Measurements from ENCODE around the gene CTTNBP2NL.

Gene CTTNBP2NL

GRCh38 chr1:112454316-112454715 lies 58.3 kb downstream of the CTTNBP2NL start:
- TF ChIP-seq, protein P1, sequence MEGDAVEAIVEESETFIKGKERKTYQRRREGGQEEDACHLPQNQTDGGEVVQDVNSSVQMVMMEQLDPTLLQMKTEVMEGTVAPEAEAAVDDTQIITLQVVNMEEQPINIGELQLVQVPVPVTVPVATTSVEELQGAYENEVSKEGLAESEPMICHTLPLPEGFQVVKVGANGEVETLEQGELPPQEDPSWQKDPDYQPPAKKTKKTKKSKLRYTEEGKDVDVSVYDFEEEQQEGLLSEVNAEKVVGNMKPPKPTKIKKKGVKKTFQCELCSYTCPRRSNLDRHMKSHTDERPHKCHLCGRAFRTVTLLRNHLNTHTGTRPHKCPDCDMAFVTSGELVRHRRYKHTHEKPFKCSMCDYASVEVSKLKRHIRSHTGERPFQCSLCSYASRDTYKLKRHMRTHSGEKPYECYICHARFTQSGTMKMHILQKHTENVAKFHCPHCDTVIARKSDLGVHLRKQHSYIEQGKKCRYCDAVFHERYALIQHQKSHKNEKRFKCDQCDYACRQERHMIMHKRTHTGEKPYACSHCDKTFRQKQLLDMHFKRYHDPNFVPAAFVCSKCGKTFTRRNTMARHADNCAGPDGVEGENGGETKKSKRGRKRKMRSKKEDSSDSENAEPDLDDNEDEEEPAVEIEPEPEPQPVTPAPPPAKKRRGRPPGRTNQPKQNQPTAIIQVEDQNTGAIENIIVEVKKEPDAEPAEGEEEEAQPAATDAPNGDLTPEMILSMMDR (IDR thresholded peaks at IDR 0.05) = no peak

GRCh38 chr1:112457241-112457640 lies 61.2 kb downstream of the CTTNBP2NL start:
- TF ChIP-seq, protein P1 (IDR thresholded peaks at IDR 0.05) = no peak

GRCh38 chr1:112457955-112458354 lies 61.9 kb downstream of the CTTNBP2NL start:
- TF ChIP-seq, protein P1 (IDR thresholded peaks at IDR 0.05) = no peak

DNA sequence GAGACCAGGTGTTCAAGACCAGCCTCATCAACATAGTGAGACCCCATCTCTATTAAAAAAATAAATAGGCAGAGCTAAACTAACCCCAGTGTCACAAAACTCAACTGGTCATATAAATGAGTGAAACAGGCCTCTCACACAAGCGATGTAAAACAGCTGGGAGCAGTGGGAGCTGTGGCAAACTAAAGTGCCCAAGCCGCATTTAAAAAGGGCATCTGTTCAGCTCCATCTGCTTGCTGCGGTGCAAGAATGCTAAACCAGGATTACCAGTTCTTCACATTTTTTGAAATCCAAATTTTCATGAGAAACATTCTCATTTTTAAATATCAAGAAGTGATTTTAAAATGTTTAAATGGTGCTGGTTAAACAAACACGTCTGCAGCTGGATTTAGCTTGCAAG lies 62.7 kb downstream of the CTTNBP2NL start:
- TF ChIP-seq, protein P1 (IDR thresholded peaks at IDR 0.05) = no peak

DNA sequence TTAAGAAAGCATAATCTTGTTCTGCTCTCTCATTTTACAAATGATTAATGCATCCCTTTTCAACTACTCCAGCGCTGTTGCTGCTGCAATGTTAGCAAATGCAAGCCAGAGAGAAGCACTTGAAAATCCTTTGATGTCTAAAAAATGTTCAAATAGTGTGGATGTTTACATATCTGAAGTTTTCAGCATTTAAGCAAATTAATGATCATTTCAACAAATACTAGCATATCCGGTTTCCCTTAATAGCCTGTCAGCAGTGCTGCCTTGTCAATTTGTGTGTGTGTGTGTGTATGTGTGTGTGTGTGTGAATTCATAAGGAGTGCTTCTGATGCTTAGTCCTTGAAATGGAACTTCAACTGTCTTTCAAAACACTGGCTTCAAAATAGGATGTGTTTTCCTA lies 64.6 kb downstream of the CTTNBP2NL start:
- TF ChIP-seq, protein P1 (IDR thresholded peaks at IDR 0.05) = no peak

DNA sequence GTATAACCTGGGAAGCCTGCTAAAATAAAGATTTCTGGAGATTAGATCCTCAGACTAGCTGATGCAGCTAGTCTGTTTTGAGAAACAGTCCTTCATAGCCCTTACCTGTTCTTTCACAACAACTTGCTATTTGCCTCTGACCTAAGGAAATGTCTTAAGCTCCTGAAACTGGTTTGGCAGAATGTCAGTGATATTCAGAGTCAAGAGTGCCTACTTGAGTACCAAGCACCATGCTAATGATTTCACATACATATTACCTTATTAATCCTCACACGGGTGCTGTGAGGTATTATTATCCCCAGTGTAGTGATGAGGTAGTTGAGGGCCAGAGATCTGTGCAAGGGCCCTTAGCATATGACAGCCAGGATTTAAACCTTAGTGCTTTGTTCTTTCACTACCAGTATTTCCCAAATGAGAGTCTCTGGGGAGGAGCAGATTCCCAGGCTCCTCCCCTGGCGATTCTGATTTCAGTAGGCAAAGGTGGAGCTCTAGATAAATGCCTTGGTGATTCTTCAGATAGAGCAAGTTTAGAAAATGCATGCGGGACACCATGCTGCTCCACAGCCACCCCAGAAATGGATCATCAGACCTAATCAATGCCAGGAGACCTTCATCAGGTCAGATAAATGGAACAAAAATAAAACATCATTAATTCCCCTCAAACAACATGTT lies 65.3 kb downstream of the CTTNBP2NL start:
- TF ChIP-seq, protein P1 (IDR thresholded peaks at IDR 0.05) = no peak

DNA sequence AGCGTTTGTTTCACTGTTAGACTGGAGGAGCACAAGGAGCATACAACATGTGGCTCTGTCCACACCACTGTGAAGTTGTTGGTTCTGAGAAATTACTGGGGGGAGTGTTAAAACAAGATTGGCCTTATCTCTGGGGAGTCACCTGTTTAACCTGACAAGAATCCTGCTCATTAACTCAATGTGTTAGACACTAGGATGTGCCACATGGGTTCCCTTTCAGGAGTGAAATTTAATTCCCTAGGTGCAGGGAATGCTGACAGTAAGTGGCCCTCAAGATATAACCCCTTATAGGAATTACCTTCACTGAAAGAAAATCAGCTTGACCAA lies 66.9 kb downstream of the CTTNBP2NL start:
- TF ChIP-seq, protein P1 (IDR thresholded peaks at IDR 0.05) = no peak

DNA sequence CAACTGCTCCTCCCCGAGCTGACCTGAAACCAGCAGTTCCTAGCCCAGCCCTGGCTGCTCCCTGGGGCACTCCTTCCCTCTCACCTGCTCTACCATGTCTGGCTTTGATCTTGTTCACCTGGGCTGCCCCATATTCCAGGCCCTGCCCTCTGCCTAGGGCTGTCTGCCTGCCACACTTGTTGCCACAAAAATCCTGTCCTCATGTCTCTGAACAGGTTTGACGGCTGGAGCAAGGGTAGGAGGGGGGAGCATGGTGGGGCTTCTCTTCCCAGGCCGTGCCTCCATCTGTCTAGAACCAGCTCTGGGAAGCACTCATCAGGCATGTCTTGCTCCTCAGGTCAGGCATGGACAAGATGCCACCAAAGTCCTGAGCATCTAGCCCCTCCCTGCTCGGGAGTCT lies 68.5 kb downstream of the CTTNBP2NL start:
- TF ChIP-seq, protein P1 (IDR thresholded peaks at IDR 0.05) = no peak
